Measurements from ENCODE around the gene SORBS1. TPM values are rescaled to one million over a fixed set of nuclear protein-coding genes. Genes with fewer than 3 reads are reported as not detected.

Gene SORBS1
- total RNA-seq, 4 donors from 2014 or later, result 28.1 to 92.5 (median 41.7) TPM

DNA sequence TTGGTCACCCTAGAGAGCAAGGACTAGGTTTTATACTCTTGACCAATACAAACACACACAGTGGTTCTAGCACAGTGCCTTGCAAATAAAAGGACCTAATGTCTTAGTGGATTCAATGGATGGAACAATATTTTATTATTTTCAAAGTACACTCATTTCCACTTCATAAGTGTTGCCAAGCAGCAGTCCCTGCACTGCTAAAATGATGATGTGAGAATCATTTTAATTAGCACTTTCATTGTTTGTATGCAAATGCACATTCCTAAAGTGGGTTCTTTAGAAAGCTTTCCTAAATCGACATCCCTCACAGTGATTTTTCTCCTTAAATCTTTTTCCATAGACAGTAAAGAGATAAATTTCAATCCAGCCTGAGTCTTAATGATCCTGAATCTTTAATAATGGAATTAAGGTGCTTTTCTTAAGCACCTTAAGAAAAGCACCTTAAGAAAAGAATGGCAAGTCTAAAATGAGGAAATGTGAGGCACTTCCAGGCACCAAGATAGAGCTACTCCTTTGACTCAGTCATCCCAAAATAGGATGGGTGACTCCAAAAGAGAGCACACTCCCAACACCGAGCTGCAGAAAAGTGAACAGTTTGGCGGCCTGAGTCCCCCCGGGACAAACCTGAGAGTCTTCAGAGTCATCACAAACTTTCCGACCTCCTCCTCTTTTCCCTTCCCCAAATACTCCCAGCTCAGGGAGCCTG, 84.5 kb downstream of the SORBS1 start:
- H3K4me1 ChIP-seq, result peaks cover 57% of the 10 kb centered on the region
- H3K27me3 ChIP-seq, result no peaks in the 10 kb centered on the region
- WGBS, result 72% methylated on average over 5 of the region's 5 CpGs
- TF ChIP-seq POLR2A (IDR thresholded peaks at IDR 0.05) (no peak), EP300 (IDR thresholded peaks at IDR 0.05) (no peak), POLR2AphosphoS5 (IDR thresholded peaks at IDR 0.05) (no peak)
- TF ChIP-seq, protein P1, sequence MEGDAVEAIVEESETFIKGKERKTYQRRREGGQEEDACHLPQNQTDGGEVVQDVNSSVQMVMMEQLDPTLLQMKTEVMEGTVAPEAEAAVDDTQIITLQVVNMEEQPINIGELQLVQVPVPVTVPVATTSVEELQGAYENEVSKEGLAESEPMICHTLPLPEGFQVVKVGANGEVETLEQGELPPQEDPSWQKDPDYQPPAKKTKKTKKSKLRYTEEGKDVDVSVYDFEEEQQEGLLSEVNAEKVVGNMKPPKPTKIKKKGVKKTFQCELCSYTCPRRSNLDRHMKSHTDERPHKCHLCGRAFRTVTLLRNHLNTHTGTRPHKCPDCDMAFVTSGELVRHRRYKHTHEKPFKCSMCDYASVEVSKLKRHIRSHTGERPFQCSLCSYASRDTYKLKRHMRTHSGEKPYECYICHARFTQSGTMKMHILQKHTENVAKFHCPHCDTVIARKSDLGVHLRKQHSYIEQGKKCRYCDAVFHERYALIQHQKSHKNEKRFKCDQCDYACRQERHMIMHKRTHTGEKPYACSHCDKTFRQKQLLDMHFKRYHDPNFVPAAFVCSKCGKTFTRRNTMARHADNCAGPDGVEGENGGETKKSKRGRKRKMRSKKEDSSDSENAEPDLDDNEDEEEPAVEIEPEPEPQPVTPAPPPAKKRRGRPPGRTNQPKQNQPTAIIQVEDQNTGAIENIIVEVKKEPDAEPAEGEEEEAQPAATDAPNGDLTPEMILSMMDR (IDR thresholded peaks at IDR 0.05), result no peak
- no peak for DNase-seq (ENCODE audit: low spot score in 2 of 2)
- H3K36me3 ChIP-seq, result no peaks in the 10 kb centered on the region
- H3K9me3 ChIP-seq, result no peaks in the 10 kb centered on the region
- H3K4me3 ChIP-seq, result no peak overlapping the region
- H3K27ac ChIP-seq, result peak overlapping the region; percentile 82

DNA sequence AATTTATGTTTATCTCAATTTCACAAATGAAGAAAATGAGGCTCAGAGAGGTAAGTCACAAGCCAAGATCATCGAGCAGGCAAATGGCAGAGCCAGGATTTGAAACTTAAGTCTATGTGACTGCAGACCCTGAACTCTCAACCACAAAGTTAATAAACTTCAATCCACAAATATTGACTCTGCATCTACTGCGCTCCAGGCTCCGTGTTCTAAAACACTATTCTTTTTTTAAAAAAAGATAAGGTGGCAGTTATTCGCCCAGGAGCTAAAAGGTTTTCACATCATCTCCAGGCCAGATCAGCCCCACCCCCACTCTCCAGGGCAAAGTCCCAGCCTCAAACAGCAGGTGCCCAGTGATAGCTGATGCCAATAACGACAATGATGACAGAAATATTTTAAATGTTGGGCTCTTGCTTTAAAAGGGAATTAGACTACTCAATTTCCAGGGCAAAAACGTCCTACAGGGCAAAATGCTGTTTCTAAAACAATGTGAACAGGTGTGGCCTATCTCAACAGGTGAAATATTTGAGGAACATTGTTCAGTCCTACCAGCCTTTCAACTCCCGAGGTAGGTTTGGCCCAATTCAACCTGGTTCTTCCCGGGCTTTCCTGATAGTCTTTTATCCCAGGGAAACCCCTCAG, 85.2 kb downstream of the SORBS1 start:
- H3K36me3 ChIP-seq, result no peaks in the 10 kb centered on the region
- no peak for DNase-seq (ENCODE audit: low spot score in 2 of 2)
- no peak overlapping the region for H3K4me3 ChIP-seq
- H3K27me3 ChIP-seq, result no peaks in the 10 kb centered on the region
- TF ChIP-seq POLR2AphosphoS5 (IDR thresholded peaks at IDR 0.05), result no peak
- TF ChIP-seq, protein P1 (IDR thresholded peaks at IDR 0.05), result no peak
- TF ChIP-seq POLR2A (IDR thresholded peaks at IDR 0.05), result no peak
- TF ChIP-seq EP300 (IDR thresholded peaks at IDR 0.05), result no peak
- 61% methylated on average over 8 of the region's 8 CpGs for WGBS
- peaks cover 50% of the 10 kb centered on the region for H3K4me1 ChIP-seq
- peak overlapping the region; percentile 82 for H3K27ac ChIP-seq
- H3K9me3 ChIP-seq, result no peaks in the 10 kb centered on the region

DNA sequence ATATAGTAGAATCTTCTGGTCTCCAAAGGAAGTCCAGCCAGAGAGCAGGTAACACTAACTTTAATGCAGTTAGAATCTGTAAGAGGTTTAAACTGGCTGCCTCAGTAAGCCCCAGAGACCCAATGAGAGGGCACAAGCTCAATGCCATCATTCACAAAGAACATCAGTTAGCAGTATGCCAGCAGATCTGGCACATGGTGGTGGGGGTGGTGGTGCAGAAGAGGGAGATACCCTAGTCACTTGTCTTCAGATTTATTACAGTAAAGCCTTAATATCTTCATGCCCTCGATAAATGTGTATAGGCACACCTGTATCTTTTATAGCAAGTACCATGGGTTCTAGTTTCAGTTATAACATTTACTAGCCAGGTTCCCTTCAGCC, 86.2 kb downstream of the SORBS1 start:
- no peaks in the 10 kb centered on the region for H3K36me3 ChIP-seq
- H3K4me1 ChIP-seq, result peaks cover 47% of the 10 kb centered on the region
- no peak for DNase-seq (ENCODE audit: low spot score in 2 of 2)
- H3K4me3 ChIP-seq, result no peak overlapping the region
- H3K9me3 ChIP-seq, result no peaks in the 10 kb centered on the region
- no peak for TF ChIP-seq POLR2A (IDR thresholded peaks at IDR 0.05)
- no peak for TF ChIP-seq EP300 (IDR thresholded peaks at IDR 0.05)
- TF ChIP-seq POLR2AphosphoS5 (IDR thresholded peaks at IDR 0.05), result no peak
- TF ChIP-seq, protein P1 (IDR thresholded peaks at IDR 0.05), result no peak
- WGBS, result 73% methylated on average over 1 of the region's 1 CpG
- H3K27me3 ChIP-seq, result no peaks in the 10 kb centered on the region
- H3K27ac ChIP-seq, result peak overlapping the region; percentile 82

- 22% methylated on average over 7 of the region's 7 CpGs for WGBS
- no peak for DNase-seq (ENCODE audit: low spot score in 2 of 2)
- H3K9me3 ChIP-seq, result no peaks in the 10 kb centered on the region
- no peaks in the 10 kb centered on the region for H3K27me3 ChIP-seq
- peaks cover 52% of the 10 kb centered on the region for H3K4me1 ChIP-seq
- H3K36me3 ChIP-seq, result no peaks in the 10 kb centered on the region
- H3K27ac ChIP-seq, result peak overlapping the region; percentile 82
- H3K4me3 ChIP-seq, result no peak overlapping the region
- peak in 2 of 3 donors; percentile 72 to 75 for TF ChIP-seq POLR2AphosphoS5 (IDR thresholded peaks at IDR 0.05)
- TF ChIP-seq, protein P1 (IDR thresholded peaks at IDR 0.05), result no peak
- peak; percentile 97 for TF ChIP-seq EP300 (IDR thresholded peaks at IDR 0.05)
- no peak for TF ChIP-seq POLR2A (IDR thresholded peaks at IDR 0.05)
Measured at GRCh38 chr10:95474228-95475002, 86.8 kb downstream of the SORBS1 start.

All from suprapubic skin (tissue), 4 donors.